ENCODE results near the gene HOXA1.

The HOXA1 gene

DNA sequence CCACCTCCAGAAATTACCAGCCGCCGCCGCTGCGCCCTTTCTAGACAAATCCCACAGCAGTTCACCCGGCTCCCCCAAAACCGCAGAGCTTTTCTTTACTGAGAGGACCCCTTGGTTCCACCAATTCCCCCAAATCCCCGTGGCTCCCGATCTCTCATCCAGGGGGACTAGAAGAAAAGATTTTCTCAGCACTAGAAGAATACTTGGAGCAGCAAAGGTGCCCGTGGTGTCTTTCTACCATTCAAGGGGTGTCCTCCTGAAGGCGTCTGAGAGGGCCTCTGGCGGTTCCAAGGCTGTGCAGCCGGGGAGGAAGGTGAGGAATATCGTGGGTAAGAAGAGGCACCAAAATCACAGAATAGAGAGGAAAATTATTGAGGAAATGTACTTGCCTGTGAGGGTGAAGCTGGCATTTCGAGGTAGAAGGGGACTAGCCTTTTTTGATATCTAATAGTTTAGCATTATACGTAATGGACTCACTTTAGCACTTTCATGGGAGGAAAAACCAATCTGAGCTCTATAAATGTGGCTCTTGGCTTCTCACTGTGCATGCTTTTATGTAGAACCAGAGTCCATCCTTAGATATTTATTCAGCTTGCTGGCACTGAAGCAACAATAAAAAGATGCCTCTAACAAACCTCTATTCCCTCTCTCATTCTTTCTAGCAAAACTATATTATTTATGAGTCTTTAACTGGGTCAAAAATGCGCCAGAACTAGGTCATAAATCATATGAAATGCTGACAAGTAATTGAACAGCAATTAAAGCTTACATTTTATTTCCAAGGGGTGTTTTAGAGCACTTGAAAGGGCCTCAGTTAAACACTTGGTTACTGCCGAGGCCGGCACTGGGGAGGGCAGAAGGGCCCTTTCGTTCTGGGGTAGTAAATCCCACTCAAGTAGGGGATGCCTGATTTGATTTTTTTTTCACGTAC, 20.5 kb upstream of the HOXA1 start:
- DNase-seq (ENCODE audit: low read depth), result no peak
- TF ChIP-seq, protein P1, sequence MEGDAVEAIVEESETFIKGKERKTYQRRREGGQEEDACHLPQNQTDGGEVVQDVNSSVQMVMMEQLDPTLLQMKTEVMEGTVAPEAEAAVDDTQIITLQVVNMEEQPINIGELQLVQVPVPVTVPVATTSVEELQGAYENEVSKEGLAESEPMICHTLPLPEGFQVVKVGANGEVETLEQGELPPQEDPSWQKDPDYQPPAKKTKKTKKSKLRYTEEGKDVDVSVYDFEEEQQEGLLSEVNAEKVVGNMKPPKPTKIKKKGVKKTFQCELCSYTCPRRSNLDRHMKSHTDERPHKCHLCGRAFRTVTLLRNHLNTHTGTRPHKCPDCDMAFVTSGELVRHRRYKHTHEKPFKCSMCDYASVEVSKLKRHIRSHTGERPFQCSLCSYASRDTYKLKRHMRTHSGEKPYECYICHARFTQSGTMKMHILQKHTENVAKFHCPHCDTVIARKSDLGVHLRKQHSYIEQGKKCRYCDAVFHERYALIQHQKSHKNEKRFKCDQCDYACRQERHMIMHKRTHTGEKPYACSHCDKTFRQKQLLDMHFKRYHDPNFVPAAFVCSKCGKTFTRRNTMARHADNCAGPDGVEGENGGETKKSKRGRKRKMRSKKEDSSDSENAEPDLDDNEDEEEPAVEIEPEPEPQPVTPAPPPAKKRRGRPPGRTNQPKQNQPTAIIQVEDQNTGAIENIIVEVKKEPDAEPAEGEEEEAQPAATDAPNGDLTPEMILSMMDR (IDR thresholded peaks at IDR 0.05; ENCODE audit: insufficient read depth, low read depth, low read length, missing control alignments), result no peak
- peak overlapping the region; percentile 42 for H3K4me3 ChIP-seq (ENCODE audit: low read length)

GRCh38 chr7:27115221-27116026, 19.6 kb upstream of the HOXA1 start:
- peak overlapping the region; percentile 42 for H3K4me3 ChIP-seq (ENCODE audit: low read length)
- TF ChIP-seq, protein P1 (IDR thresholded peaks at IDR 0.05; ENCODE audit: insufficient read depth, low read depth, low read length, missing control alignments), result no peak
- DNase-seq (ENCODE audit: low read depth), result peak; percentile 64

DNA sequence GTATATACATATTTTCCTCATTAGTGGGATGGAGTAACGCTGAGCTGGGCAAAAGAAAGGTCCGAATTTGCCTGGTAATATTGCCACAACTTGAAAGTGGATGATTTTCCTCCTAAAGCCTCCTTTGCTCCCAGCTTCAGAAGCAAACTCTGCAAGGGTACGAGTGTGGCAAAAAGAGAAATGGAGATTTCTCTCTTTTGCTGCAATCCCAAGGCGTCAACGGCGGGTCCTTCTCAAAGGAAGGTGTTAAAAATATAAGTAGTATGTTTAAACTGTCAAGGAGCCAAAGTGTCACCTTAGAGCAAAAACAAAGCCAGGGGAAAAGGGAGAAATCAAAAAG, 19.1 kb upstream of the HOXA1 start:
- TF ChIP-seq, protein P1 (IDR thresholded peaks at IDR 0.05; ENCODE audit: insufficient read depth, low read depth, low read length, missing control alignments), result no peak
- no peak for DNase-seq (ENCODE audit: low read depth)
- H3K4me3 ChIP-seq (ENCODE audit: low read length), result peak overlapping the region; percentile 42

DNA sequence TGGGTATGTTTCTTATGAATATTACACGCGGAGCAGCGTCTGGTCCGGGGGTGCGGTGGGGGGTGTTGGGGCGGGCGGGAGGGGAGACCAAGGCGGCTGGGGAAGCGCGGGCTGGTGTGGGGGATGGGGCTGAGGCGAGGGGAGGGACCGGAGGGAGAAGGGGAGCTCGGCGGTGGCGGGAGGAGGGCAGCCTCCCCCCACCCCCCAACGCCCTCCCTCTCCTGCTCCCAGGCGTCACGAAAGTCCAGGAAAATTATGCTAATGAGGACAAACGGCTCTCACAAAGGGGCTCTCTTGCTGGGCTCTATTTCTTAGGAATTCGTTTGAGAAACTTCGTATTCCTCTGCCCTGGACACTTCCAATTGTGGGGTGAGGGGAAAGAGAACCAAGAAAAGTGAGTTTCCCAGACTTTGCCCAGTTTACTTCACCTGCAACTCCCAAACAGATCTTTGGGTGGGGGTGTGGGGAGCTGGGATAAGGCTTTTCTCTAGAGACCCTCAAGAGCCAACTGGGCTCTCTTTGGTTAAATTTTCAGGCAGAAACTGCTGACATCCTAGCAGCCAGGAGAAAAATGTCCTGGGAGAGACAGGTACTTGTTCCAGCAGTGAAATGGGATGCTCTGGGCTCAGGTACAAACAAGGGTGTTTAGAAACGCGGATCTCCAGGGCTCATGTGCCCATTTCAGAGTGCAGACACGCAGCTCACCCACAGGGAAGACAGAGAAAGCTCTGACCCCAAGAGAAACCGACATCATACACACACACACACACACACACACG, 18.4 kb upstream of the HOXA1 start:
- peak overlapping the region; percentile 51 for H3K4me3 ChIP-seq (ENCODE audit: low read length)
- DNase-seq (ENCODE audit: low read depth), result no peak
- TF ChIP-seq, protein P1 (IDR thresholded peaks at IDR 0.05; ENCODE audit: insufficient read depth, low read depth, low read length, missing control alignments), result no peak

- TF ChIP-seq, protein P1 (IDR thresholded peaks at IDR 0.05; ENCODE audit: insufficient read depth, low read depth, low read length, missing control alignments), result no peak
- H3K4me3 ChIP-seq (ENCODE audit: low read length), result peak overlapping the region; percentile 51
- DNase-seq (ENCODE audit: low read depth), result peak; percentile 65
Observed at GRCh38 chr7:27112955-27113949, 17.5 kb upstream of the HOXA1 start.

Data from epithelial cell of esophagus (primary cell).